PFSK-1 (cell line): Measurements from ENCODE around the gene COL4A6.

Experiments used
- FOXP2 ChIP-seq: optimal IDR thresholded peaks from 2 replicates; pipeline ENCODE3; 2011; ENCODE audit warnings: borderline replicate concordance, control low read depth, inconsistent platforms; ENCODE audit not compliant: insufficient read depth; ENCODE audit errors: extremely low read length, extremely low read depth
- POLR2AphosphoS5 ChIP-seq: IDR thresholded peaks from 2 replicates; pipeline ENCODE4 v1.6.1; 2012; ENCODE audit warnings: low read depth, mild to moderate bottlenecking, control low read depth, low read length, moderate library complexity
- SIN3A ChIP-seq: IDR thresholded peaks from 2 replicates; pipeline ENCODE4 v1.6.1; 2012; ENCODE audit warnings: mild to moderate bottlenecking, low read length, moderate library complexity, borderline replicate concordance; ENCODE audit not compliant: insufficient read depth
- TAF1 ChIP-seq: IDR thresholded peaks from 2 replicates; pipeline ENCODE4 v1.6.1; 2012; ENCODE audit warnings: low read length, control low read depth, borderline replicate concordance; ENCODE audit not compliant: insufficient read depth
- TF ChIP-seq, protein P1 (sequence below), 2 experiments: IDR thresholded peaks; 2 replicates each; pipeline versions ENCODE4 v1.6.1 to v1.8.0; 2011 to 2012; ENCODE audit warnings: low read depth in 2 of 2, low read length in 2 of 2, control low read depth in 1 of 2, inconsistent platforms in 1 of 2, mild to moderate bottlenecking in 1 of 2, moderate library complexity in 1 of 2; ENCODE audit not compliant: insufficient read depth in 1 of 2

The COL4A6 gene

DNA sequence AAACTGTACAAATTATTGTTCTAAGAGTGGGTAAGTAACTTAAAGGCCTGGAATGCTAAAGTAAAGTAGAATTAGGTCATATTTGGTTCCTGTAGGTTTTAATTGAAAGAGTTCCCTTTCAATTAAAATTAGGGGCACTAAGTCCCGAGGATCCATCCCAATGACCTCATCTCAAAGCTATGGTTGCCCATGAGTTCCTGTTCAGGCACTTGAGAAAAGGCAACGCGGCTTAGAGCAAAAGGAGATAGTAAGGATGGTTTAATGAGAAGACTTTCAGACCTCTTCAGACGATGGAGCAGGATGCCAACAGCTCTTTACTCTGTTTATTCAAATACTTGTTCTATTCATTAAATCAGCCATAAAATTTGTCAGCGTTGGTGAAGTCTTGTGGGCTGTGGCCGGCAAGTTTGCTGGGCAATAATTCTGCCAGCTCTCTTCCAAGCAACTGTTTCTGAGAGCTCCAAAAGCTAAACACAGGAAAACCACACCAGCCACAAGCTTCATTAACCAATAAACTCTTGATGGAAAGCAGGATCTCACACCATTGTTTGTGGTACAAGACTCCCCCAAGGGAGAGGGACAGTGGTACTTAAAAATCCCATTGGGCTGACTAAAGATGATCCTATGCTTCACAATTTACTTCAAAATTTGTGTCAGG is 167.4 kb downstream of the COL4A6 start:
- TF ChIP-seq TAF1: no peak

DNA sequence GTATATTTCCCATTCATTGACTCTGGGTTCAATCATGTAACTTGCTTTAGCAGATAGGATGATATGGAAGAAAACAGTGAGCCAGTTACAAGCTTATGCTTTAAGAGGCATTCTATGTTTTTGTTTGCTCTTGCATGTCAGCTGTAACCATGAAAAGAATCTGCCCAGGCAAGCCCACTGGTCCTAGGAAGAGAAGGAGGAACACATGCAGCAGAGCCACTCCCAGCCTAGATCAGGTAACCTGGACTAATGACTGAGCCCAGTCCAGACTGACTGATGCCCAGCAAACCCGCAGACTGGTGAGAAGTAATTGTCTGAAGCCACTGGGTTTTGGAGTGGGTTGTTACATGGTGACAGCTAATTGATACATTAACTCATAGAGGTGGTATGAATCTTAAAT is 167.9 kb downstream of the COL4A6 start:
- TF ChIP-seq FOXP2 (no peak), TAF1 (no peak), SIN3A (no peak), POLR2AphosphoS5 (no peak)
- TF ChIP-seq, protein P1, sequence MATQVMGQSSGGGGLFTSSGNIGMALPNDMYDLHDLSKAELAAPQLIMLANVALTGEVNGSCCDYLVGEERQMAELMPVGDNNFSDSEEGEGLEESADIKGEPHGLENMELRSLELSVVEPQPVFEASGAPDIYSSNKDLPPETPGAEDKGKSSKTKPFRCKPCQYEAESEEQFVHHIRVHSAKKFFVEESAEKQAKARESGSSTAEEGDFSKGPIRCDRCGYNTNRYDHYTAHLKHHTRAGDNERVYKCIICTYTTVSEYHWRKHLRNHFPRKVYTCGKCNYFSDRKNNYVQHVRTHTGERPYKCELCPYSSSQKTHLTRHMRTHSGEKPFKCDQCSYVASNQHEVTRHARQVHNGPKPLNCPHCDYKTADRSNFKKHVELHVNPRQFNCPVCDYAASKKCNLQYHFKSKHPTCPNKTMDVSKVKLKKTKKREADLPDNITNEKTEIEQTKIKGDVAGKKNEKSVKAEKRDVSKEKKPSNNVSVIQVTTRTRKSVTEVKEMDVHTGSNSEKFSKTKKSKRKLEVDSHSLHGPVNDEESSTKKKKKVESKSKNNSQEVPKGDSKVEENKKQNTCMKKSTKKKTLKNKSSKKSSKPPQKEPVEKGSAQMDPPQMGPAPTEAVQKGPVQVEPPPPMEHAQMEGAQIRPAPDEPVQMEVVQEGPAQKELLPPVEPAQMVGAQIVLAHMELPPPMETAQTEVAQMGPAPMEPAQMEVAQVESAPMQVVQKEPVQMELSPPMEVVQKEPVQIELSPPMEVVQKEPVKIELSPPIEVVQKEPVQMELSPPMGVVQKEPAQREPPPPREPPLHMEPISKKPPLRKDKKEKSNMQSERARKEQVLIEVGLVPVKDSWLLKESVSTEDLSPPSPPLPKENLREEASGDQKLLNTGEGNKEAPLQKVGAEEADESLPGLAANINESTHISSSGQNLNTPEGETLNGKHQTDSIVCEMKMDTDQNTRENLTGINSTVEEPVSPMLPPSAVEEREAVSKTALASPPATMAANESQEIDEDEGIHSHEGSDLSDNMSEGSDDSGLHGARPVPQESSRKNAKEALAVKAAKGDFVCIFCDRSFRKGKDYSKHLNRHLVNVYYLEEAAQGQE (IDR thresholded peaks at IDR 0.05; ENCODE audit: insufficient read depth in 1 of 2, low read depth in 2 of 2, low read length in 2 of 2): no peak

GRCh38 chrX:108268434-108269080 is 169.7 kb downstream of the COL4A6 start:
- TF ChIP-seq TAF1 (no peak), SIN3A (no peak), FOXP2 (no peak), POLR2AphosphoS5 (no peak)
- TF ChIP-seq, protein P1 (IDR thresholded peaks at IDR 0.05; ENCODE audit: insufficient read depth in 1 of 2, low read depth in 2 of 2, low read length in 2 of 2): no peak

- TF ChIP-seq POLR2AphosphoS5 (no peak), FOXP2 (no peak), SIN3A (no peak), TAF1 (no peak)
- TF ChIP-seq, protein P1 (IDR thresholded peaks at IDR 0.05; ENCODE audit: insufficient read depth in 1 of 2, low read depth in 2 of 2, low read length in 2 of 2): no peak
Observed at GRCh38 chrX:108267557-108267956, 170.7 kb downstream of the COL4A6 start.

DNA sequence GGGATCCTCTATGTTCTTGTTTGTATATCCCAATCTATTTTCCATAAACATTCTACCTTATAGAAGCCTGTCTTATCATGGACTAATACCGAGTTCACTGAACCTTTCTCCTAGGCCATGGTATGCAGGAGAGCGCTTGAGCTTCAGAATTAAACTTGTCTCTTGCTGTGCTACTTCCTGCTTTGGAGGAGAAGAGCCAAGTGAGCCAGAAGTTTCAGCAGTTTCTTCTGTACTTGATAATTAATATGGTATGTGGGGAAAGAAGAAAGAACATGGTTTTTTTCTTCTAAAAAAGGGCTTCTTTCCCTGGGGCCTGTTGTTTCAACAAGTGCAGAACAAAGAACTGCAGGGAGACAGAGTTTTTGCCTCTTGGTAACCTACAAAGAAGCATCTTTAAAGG is 173.8 kb downstream of the COL4A6 start:
- TF ChIP-seq SIN3A (no peak), TAF1 (no peak), POLR2AphosphoS5 (no peak), FOXP2 (no peak)
- TF ChIP-seq, protein P1 (IDR thresholded peaks at IDR 0.05; ENCODE audit: insufficient read depth in 1 of 2, low read depth in 2 of 2, low read length in 2 of 2): no peak
